Measurements from ENCODE around the gene CCNB1IP1. TPM values are rescaled to one million over a fixed set of nuclear protein-coding genes. Genes with fewer than 3 reads are reported as not detected.

Gene CCNB1IP1
- total RNA-seq, 1 experiment from 2014 or later: 121 TPM

DNA sequence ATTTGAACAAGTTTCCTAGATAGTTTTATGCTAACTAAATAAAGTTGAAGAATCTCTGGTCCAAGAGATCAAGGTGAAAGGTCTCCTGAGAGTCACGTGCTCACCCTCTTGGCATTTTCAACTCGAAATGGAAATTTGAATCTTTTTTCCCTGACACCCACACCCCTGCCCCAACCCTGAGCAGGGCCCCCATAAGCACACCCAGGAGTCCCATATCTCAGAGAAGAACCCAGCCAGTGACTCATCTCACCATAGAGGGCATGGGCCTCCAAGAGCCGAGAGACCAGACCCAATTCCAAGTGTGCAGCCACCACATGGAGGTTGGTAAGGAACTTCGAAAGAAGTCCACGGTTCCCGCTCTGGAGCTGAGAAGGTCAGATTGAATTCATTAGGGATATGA is 47.6 kb upstream of the CCNB1IP1 start:
- ChIA-PET POLR2A (ENCODE audit: low non-redundant PET) (no interaction called here), CTCF (no interaction called here)
- BruUV-seq (replicated peaks): no TSS peak
- Histone ChIP-seq H3K4me3 (ENCODE audit: low read depth, low read length, poor library complexity, severe bottlenecking) (no peak overlapping the region), H3K27me3 (replicated peaks; ENCODE audit: insufficient read depth, low read depth, low read length, poor library complexity) (no peaks in the 10 kb centered on the region), H3K9me3 (ENCODE audit: low read depth, low read length, poor library complexity, severe bottlenecking) (no peaks in the 10 kb centered on the region), H3K4me1 (ENCODE audit: insufficient read depth, low read length, poor library complexity, severe bottlenecking) (no peaks in the 10 kb centered on the region), H3K27ac (ENCODE audit: low read depth, low read length, poor library complexity, severe bottlenecking) (no peak overlapping the region), H3K36me3 (ENCODE audit: insufficient read depth, low read length, poor library complexity, severe bottlenecking) (peaks cover 15% of the 10 kb centered on the region)
- DNase-seq (ENCODE audit: low spot score): no peak
- intact Hi-C loops (cut with micrococcal nuclease; ENCODE audit: unreplicated experiment): no loop called here
- TF ChIP-seq EZH2 (IDR thresholded peaks at IDR 0.05; ENCODE audit: borderline replicate concordance, low read depth, low read length, poor library complexity, severe bottlenecking): no peak
- TF ChIP-seq, protein P1, sequence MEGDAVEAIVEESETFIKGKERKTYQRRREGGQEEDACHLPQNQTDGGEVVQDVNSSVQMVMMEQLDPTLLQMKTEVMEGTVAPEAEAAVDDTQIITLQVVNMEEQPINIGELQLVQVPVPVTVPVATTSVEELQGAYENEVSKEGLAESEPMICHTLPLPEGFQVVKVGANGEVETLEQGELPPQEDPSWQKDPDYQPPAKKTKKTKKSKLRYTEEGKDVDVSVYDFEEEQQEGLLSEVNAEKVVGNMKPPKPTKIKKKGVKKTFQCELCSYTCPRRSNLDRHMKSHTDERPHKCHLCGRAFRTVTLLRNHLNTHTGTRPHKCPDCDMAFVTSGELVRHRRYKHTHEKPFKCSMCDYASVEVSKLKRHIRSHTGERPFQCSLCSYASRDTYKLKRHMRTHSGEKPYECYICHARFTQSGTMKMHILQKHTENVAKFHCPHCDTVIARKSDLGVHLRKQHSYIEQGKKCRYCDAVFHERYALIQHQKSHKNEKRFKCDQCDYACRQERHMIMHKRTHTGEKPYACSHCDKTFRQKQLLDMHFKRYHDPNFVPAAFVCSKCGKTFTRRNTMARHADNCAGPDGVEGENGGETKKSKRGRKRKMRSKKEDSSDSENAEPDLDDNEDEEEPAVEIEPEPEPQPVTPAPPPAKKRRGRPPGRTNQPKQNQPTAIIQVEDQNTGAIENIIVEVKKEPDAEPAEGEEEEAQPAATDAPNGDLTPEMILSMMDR (conservative IDR thresholded peaks at IDR 0.05; ENCODE audit: low read depth, low read length): no peak

- no TSS peak for BruUV-seq (replicated peaks)
- Histone ChIP-seq H3K27ac (ENCODE audit: low read depth, low read length, poor library complexity, severe bottlenecking) (no peak overlapping the region), H3K4me1 (ENCODE audit: insufficient read depth, low read length, poor library complexity, severe bottlenecking) (no peaks in the 10 kb centered on the region), H3K27me3 (replicated peaks; ENCODE audit: insufficient read depth, low read depth, low read length, poor library complexity) (no peaks in the 10 kb centered on the region), H3K36me3 (ENCODE audit: insufficient read depth, low read length, poor library complexity, severe bottlenecking) (peaks cover 15% of the 10 kb centered on the region), H3K4me3 (ENCODE audit: low read depth, low read length, poor library complexity, severe bottlenecking) (no peak overlapping the region), H3K9me3 (ENCODE audit: low read depth, low read length, poor library complexity, severe bottlenecking) (no peaks in the 10 kb centered on the region)
- POLR2A ChIA-PET (ENCODE audit: low non-redundant PET): no interaction called here
- intact Hi-C loops (cut with micrococcal nuclease; ENCODE audit: unreplicated experiment): no loop called here
- CTCF ChIA-PET: no interaction called here
- TF ChIP-seq EZH2 (IDR thresholded peaks at IDR 0.05; ENCODE audit: borderline replicate concordance, low read depth, low read length, poor library complexity, severe bottlenecking): no peak
- TF ChIP-seq, protein P1 (conservative IDR thresholded peaks at IDR 0.05; ENCODE audit: low read depth, low read length): no peak
- DNase-seq (ENCODE audit: low spot score): no peak
Measured at GRCh38 chr14:20379743-20380142, 46.7 kb upstream of the CCNB1IP1 start.

DNA sequence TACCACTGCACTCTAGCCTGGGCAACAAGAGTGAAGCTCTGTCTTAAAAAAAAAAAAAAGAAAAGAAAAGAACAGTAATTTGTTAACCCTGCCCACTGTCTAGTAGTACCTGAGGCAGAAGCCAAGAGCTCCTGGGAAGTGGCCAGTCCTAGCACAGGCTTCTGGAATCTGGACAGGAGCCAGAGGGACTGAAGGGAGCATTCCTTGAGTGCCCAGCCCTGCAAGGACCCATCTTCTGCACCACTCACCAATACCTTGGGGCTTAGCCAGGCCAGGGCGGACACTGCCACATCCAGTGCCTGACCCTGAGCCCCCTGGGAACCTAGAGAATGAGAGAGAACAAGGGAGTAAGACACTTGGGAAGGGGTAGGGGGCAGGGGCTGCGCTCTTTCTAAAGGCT is 44.1 kb upstream of the CCNB1IP1 start:
- Histone ChIP-seq H3K4me1 (ENCODE audit: insufficient read depth, low read length, poor library complexity, severe bottlenecking) (no peaks in the 10 kb centered on the region), H3K27ac (ENCODE audit: low read depth, low read length, poor library complexity, severe bottlenecking) (no peak overlapping the region), H3K36me3 (ENCODE audit: insufficient read depth, low read length, poor library complexity, severe bottlenecking) (peaks cover 18% of the 10 kb centered on the region), H3K4me3 (ENCODE audit: low read depth, low read length, poor library complexity, severe bottlenecking) (no peak overlapping the region), H3K27me3 (replicated peaks; ENCODE audit: insufficient read depth, low read depth, low read length, poor library complexity) (no peaks in the 10 kb centered on the region), H3K9me3 (ENCODE audit: low read depth, low read length, poor library complexity, severe bottlenecking) (no peaks in the 10 kb centered on the region)
- TF ChIP-seq, protein P1 (conservative IDR thresholded peaks at IDR 0.05; ENCODE audit: low read depth, low read length): no peak
- no peak for TF ChIP-seq EZH2 (IDR thresholded peaks at IDR 0.05; ENCODE audit: borderline replicate concordance, low read depth, low read length, poor library complexity, severe bottlenecking)
- intact Hi-C loops (cut with micrococcal nuclease; ENCODE audit: unreplicated experiment): no loop called here
- ChIA-PET POLR2A (ENCODE audit: low non-redundant PET) (no interaction called here), CTCF (interaction anchor here (0.5 kb wide), 1 partner anchor 152 kb away, joined by 4 read pairs; no protein-coding TSS in a partner anchor)
- BruUV-seq (replicated peaks): no TSS peak
- DNase-seq (ENCODE audit: low spot score): no peak

Data from A673 (cell line).